B cell (primary cell): ENCODE measurements around the gene CCNG2.

Source experiments
- CTCF ChIP-seq: fragments of 200-600 bp; IDR thresholded peaks from one replicate; pipeline ENCODE4 v1.8.0; 2022; ENCODE audit warnings: antibody characterized with exemption, mild to moderate bottlenecking
- EZH2 ChIP-seq: IDR thresholded peaks from 2 replicates; pipeline ENCODE4 v1.6.1; 2012; ENCODE audit warnings: borderline replicate concordance, low read depth, mild to moderate bottlenecking, moderate library complexity, low read length; ENCODE audit not compliant: insufficient read depth, poor library complexity, severe bottlenecking

- no peak for TF ChIP-seq CTCF
- TF ChIP-seq EZH2, result no peak
Measured at GRCh38 chr4:77219266-77219665, 62.3 kb downstream of the CCNG2 start.
